SU-DHL-6 (cell line): ENCODE measurements around the gene CYP2W1.

ENCODE experiments used
- H2AFZ ChIP-seq: fragments of 200-600 bp; sonication (generic); 2 replicates; pipeline ENCODE4 v1.6.1; 2014; ENCODE audit warnings: low read depth, mild to moderate bottlenecking, moderate library complexity, mixed read lengths, antibody characterized with exemption, low read length; ENCODE audit not compliant: severe bottlenecking
- H3F3A ChIP-seq: fragments of 200-600 bp; shearing (Covaris generic); 2 replicates; pipeline ENCODE4 v1.6.0; 2016; ENCODE audit warnings: antibody characterized with exemption, mild to moderate bottlenecking; ENCODE audit not compliant: insufficient read depth
- H3K27ac ChIP-seq: fragments of 200-600 bp; sonication (generic); 2 replicates; pipeline ENCODE4 v1.5.1; 2016; ENCODE audit warnings: low read depth, mild to moderate bottlenecking, low read length, moderate library complexity, mixed read lengths
- H3K27me3 ChIP-seq: fragments of 200-600 bp; sonication (generic), shearing (Covaris generic); 2 replicates; pipeline ENCODE4 v1.6.0; 2014; ENCODE audit warnings: mild to moderate bottlenecking, low read length
- H3K36me3 ChIP-seq: fragments of 200-600 bp; sonication (generic); 2 replicates; pipeline ENCODE4 v1.6.1; 2014; ENCODE audit warnings: mild to moderate bottlenecking, low read length, mixed read lengths
- H3K4me2 ChIP-seq: fragments of 300-600, 200-600 bp; shearing (Covaris generic), sonication (generic); 2 replicates; pipeline ENCODE4 v1.6.0; 2014; ENCODE audit warnings: low read length, low read depth, mild to moderate bottlenecking; ENCODE audit not compliant: poor library complexity, severe bottlenecking
- H3K4me3 ChIP-seq: fragments of 200-600 bp; sonication (generic); 2 replicates; pipeline ENCODE4 v1.5.1; 2014; ENCODE audit warnings: antibody characterized with exemption, low read length, mild to moderate bottlenecking, mixed read lengths; ENCODE audit not compliant: insufficient read depth, poor library complexity, severe bottlenecking
- H3K79me2 ChIP-seq: fragments of 200-600 bp; sonication (generic); 2 replicates; pipeline ENCODE4 v1.6.1; 2014; ENCODE audit warnings: mild to moderate bottlenecking, low read length, moderate library complexity; ENCODE audit not compliant: insufficient read depth
- H3K9ac ChIP-seq: fragments of 200-600 bp; sonication (generic); 2 replicates; pipeline ENCODE4 v1.7.0; 2014; ENCODE audit warnings: mild to moderate bottlenecking, low read length
- H3K9me2 ChIP-seq: fragments of 200-600 bp; sonication (generic); replicated peaks from 2 replicates; pipeline ENCODE4 v1.6.1; 2014; ENCODE audit warnings: low read length; ENCODE audit not compliant: insufficient read depth
- H3K9me3 ChIP-seq: fragments of 200-600 bp; sonication (generic); 2 replicates; pipeline ENCODE4 v1.6.1; 2014; ENCODE audit warnings: low read length, mixed read lengths; ENCODE audit not compliant: insufficient read depth
- H4K20me1 ChIP-seq: fragments of 200-600 bp; sonication (generic); 2 replicates; pipeline ENCODE4 v1.6.1; 2014; ENCODE audit warnings: low read depth, mild to moderate bottlenecking, antibody characterized with exemption, low read length, moderate library complexity, mixed read lengths
- EZH2phosphoT487 ChIP-seq: fragments of 200-600 bp; sonication (generic), shearing (Covaris generic); conservative IDR thresholded peaks from 2 replicates; pipeline ENCODE4 v1.6.1; 2018; ENCODE audit warnings: mild to moderate bottlenecking, antibody characterized with exemption, low read length, moderate library complexity, mixed read lengths
- TF ChIP-seq, protein P1 (sequence below): fragments of 200-600 bp; sonication (generic); IDR thresholded peaks from one replicate; pipeline ENCODE4 v1.5.1; 2017; ENCODE audit warnings: antibody characterized with exemption, mild to moderate bottlenecking, low read length, moderate library complexity; ENCODE audit not compliant: insufficient read depth, poor library complexity, severe bottlenecking

Gene CYP2W1

DNA sequence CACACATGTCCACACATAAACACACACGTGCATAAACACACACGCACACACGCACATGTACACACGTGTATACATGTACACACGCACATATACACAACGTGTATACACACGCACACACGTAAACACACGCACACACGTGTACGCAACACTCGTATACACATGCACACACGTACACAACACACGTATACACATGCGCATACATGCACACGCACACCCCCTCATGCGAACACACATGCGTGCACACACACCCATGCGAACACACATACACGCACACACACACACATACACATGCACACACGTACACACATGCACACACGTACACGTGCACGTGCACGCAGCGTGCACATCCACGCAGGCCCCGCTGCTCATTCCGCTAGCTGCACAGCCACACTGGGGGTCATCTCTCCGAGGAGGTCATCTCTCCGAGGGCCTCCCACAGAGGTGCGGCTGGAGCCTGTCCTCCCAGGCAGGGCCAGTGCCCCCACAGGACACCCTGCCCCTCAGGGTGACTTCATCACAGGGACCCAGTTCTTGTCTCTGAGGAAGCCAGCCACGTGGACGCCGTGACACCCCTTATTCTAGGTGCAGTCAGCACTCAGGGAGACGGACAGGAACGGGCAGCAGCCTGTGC lies 25.9 kb downstream of the CYP2W1 start:
- Histone ChIP-seq H3K27ac (no peak overlapping the region), H4K20me1 (no peaks in the 10 kb centered on the region), H3F3A (no peaks in the 10 kb centered on the region), H3K4me3 (no peak overlapping the region), H3K9me3 (no peaks in the 10 kb centered on the region), H3K4me2 (no peak overlapping the region), H2AFZ (no peak overlapping the region), H3K9me2 (no peaks in the 10 kb centered on the region), H3K79me2 (no peaks in the 10 kb centered on the region), H3K27me3 (no peaks in the 10 kb centered on the region), H3K36me3 (no peaks in the 10 kb centered on the region), H3K9ac (no peak overlapping the region)
- no peak for TF ChIP-seq EZH2phosphoT487
- TF ChIP-seq, protein P1, sequence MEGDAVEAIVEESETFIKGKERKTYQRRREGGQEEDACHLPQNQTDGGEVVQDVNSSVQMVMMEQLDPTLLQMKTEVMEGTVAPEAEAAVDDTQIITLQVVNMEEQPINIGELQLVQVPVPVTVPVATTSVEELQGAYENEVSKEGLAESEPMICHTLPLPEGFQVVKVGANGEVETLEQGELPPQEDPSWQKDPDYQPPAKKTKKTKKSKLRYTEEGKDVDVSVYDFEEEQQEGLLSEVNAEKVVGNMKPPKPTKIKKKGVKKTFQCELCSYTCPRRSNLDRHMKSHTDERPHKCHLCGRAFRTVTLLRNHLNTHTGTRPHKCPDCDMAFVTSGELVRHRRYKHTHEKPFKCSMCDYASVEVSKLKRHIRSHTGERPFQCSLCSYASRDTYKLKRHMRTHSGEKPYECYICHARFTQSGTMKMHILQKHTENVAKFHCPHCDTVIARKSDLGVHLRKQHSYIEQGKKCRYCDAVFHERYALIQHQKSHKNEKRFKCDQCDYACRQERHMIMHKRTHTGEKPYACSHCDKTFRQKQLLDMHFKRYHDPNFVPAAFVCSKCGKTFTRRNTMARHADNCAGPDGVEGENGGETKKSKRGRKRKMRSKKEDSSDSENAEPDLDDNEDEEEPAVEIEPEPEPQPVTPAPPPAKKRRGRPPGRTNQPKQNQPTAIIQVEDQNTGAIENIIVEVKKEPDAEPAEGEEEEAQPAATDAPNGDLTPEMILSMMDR: no peak

DNA sequence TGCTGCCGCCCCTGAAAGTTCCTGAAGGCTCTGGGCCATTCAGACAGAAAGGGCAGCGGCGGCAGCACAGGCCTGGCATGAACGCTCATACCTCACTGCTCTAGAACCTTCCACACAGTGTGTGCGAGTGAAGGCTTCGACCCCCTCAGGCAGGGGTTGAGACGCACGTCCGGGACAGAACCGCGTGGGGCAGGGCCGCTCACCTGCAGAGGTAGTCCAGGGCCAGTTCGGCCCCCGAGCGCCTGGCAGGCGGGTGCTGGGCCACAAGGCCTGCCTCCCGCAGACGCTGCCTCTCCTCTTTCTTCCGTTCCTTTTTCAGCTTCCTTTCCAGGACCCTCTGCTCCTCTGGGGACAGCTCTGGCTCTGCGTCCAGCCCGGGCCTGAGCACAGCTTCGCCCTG lies 26.8 kb downstream of the CYP2W1 start:
- no peaks in the 10 kb centered on the region for H3F3A ChIP-seq
- no peaks in the 10 kb centered on the region for H3K36me3 ChIP-seq
- H2AFZ ChIP-seq: no peak overlapping the region
- H4K20me1 ChIP-seq: no peaks in the 10 kb centered on the region
- TF ChIP-seq, protein P1: no peak
- TF ChIP-seq EZH2phosphoT487: no peak
- H3K79me2 ChIP-seq: no peaks in the 10 kb centered on the region
- H3K27me3 ChIP-seq: no peaks in the 10 kb centered on the region
- H3K9me2 ChIP-seq: no peaks in the 10 kb centered on the region
- no peak overlapping the region for H3K9ac ChIP-seq
- H3K4me2 ChIP-seq: no peak overlapping the region
- H3K4me3 ChIP-seq: no peak overlapping the region
- H3K9me3 ChIP-seq: no peaks in the 10 kb centered on the region
- H3K27ac ChIP-seq: no peak overlapping the region

DNA sequence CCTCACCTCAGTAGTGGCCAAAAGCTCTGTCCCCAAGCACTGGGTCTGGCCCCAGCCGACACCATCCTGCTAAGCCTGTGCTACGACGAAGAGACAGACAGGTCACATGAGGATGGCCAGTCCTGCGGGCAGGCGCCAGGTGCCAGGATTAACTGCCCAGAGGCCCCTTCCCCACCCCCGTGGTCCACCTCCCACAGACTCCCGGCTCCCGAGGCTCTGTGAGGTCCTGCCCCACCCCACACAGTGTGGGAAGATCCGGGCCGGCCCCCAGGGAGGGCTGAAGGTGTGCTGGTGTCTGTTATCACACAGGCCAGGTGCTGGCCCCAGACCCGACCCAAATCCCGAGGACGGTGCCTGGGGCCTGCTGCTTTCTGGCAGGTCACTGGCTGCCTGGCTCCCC lies 27.2 kb downstream of the CYP2W1 start:
- H3K9ac ChIP-seq: no peak overlapping the region
- TF ChIP-seq, protein P1: no peak
- no peak for TF ChIP-seq EZH2phosphoT487
- no peaks in the 10 kb centered on the region for H3F3A ChIP-seq
- H4K20me1 ChIP-seq: no peaks in the 10 kb centered on the region; the same call in 1 of the 2 replicates
- H3K36me3 ChIP-seq: no peaks in the 10 kb centered on the region
- H3K9me2 ChIP-seq: no peaks in the 10 kb centered on the region
- no peaks in the 10 kb centered on the region for H3K27me3 ChIP-seq
- no peak overlapping the region for H3K4me2 ChIP-seq
- no peak overlapping the region for H3K27ac ChIP-seq
- no peaks in the 10 kb centered on the region for H3K79me2 ChIP-seq
- no peaks in the 10 kb centered on the region for H3K9me3 ChIP-seq
- H3K4me3 ChIP-seq: no peak overlapping the region
- H2AFZ ChIP-seq: no peak overlapping the region
